Suprapubic skin (tissue), 3 donors: Measurements from ENCODE around the gene RHBDF1.
"Not testable (repeated sequence)": the region's sequence is repeated elsewhere in the genome, so short reads cannot be mapped to it uniquely, and the experiment has no call there.

Source experiments
- EP300 ChIP-seq: sonication (generic); formaldehyde crosslinking; IDR thresholded peaks from one replicate; pipeline ENCODE4 v1.6.1; 2017; ENCODE audit warnings: antibody characterized with exemption
- TF ChIP-seq, protein P1 (sequence below), 2 donors: fragments of 200-600 bp in 1 of 2; fragments of 450-650 bp in 1 of 2; sonication (generic) in 1 of 2; IDR thresholded peaks; one replicate each; pipeline ENCODE4 v1.5.1; 2016 to 2019; ENCODE audit warnings: antibody characterized with exemption in 2 of 2, mild to moderate bottlenecking in 1 of 2, moderate library complexity in 1 of 2

- TF ChIP-seq EP300: not testable (repeated sequence)
- TF ChIP-seq, protein P1, sequence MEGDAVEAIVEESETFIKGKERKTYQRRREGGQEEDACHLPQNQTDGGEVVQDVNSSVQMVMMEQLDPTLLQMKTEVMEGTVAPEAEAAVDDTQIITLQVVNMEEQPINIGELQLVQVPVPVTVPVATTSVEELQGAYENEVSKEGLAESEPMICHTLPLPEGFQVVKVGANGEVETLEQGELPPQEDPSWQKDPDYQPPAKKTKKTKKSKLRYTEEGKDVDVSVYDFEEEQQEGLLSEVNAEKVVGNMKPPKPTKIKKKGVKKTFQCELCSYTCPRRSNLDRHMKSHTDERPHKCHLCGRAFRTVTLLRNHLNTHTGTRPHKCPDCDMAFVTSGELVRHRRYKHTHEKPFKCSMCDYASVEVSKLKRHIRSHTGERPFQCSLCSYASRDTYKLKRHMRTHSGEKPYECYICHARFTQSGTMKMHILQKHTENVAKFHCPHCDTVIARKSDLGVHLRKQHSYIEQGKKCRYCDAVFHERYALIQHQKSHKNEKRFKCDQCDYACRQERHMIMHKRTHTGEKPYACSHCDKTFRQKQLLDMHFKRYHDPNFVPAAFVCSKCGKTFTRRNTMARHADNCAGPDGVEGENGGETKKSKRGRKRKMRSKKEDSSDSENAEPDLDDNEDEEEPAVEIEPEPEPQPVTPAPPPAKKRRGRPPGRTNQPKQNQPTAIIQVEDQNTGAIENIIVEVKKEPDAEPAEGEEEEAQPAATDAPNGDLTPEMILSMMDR (IDR thresholded peaks at IDR 0.05): not testable (repeated sequence)
Observed at GRCh38 chr16:46510-46909, 25.9 kb downstream of the RHBDF1 start.
